Cerebellar cortex (tissue), 1 donor: ENCODE measurements around the gene DLGAP1.

ENCODE experiments used
- DNase-seq: peaks from one replicate; pipeline ENCODE4 v3.0.0-alpha.2; 2015; ENCODE audit warnings: low spot score

Gene DLGAP1

GRCh38 chr18:3932276-3932675, 522.8 kb downstream of the DLGAP1 start:
- DNase-seq = peak; percentile 37

- DNase-seq = no peak
These were observed 523.5 kb downstream of the DLGAP1 start for GRCh38 chr18:3931542-3932112.

GRCh38 chr18:3931013-3931315, 524.1 kb downstream of the DLGAP1 start:
- no peak for DNase-seq

GRCh38 chr18:3930126-3931012, 524.7 kb downstream of the DLGAP1 start:
- no peak for DNase-seq

- DNase-seq = no peak
These were observed 530.7 kb downstream of the DLGAP1 start for GRCh38 chr18:3924455-3924854.

GRCh38 chr18:3923750-3924149, 531.4 kb downstream of the DLGAP1 start:
- DNase-seq = no peak

GRCh38 chr18:3921826-3922225, 533.3 kb downstream of the DLGAP1 start:
- peak; percentile 96 for DNase-seq

GRCh38 chr18:3920832-3921231, 534.3 kb downstream of the DLGAP1 start:
- no peak for DNase-seq

GRCh38 chr18:3919396-3920061, 535.6 kb downstream of the DLGAP1 start:
- no peak for DNase-seq

- DNase-seq = peak; percentile 96
These were observed 539.0 kb downstream of the DLGAP1 start for GRCh38 chr18:3916082-3916481.

GRCh38 chr18:3914833-3915610, 540.1 kb downstream of the DLGAP1 start:
- peak; percentile 57 for DNase-seq

GRCh38 chr18:3914109-3914508, 541.0 kb downstream of the DLGAP1 start:
- DNase-seq = no peak

GRCh38 chr18:3912705-3913104, 542.4 kb downstream of the DLGAP1 start:
- DNase-seq = no peak

GRCh38 chr18:3911413-3911812, 543.7 kb downstream of the DLGAP1 start:
- no peak for DNase-seq

- peak; percentile 79 for DNase-seq
These were observed 544.6 kb downstream of the DLGAP1 start for GRCh38 chr18:3910512-3910911.

GRCh38 chr18:3907955-3908354, 547.2 kb downstream of the DLGAP1 start:
- peak; percentile 95 for DNase-seq

- DNase-seq = no peak
These were observed 548.9 kb downstream of the DLGAP1 start for GRCh38 chr18:3906116-3906750.

GRCh38 chr18:3903337-3903736, 551.8 kb downstream of the DLGAP1 start:
- DNase-seq = no peak

GRCh38 chr18:3902676-3903075, 552.4 kb downstream of the DLGAP1 start:
- no peak for DNase-seq

GRCh38 chr18:3901811-3902210, 553.3 kb downstream of the DLGAP1 start:
- no peak for DNase-seq

GRCh38 chr18:3901042-3901441, 554.1 kb downstream of the DLGAP1 start:
- no peak for DNase-seq

GRCh38 chr18:3900327-3900726, 554.8 kb downstream of the DLGAP1 start:
- no peak for DNase-seq
